ENCODE data around the gene STK32B.

DNA sequence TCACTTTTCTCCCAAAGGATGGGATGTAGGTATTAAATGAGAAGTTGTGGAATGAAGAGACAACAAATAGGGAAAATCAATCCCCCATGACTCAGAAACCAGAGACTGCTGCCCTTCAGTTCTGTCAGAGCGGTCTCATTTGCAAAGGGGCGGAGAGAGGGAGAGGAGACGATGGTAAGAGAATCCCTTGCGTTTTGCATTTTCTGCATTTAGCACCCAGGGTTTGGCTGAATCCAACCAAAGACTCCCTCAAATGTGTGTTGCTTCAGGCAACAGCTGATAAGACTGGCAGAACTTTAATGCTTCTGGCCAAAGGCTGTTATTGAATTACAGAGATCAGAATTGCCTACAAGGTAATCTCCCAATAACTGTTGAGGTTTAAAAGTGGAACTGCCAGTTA is 426.9 kb downstream of the STK32B start:
- TF ChIP-seq, protein P1, sequence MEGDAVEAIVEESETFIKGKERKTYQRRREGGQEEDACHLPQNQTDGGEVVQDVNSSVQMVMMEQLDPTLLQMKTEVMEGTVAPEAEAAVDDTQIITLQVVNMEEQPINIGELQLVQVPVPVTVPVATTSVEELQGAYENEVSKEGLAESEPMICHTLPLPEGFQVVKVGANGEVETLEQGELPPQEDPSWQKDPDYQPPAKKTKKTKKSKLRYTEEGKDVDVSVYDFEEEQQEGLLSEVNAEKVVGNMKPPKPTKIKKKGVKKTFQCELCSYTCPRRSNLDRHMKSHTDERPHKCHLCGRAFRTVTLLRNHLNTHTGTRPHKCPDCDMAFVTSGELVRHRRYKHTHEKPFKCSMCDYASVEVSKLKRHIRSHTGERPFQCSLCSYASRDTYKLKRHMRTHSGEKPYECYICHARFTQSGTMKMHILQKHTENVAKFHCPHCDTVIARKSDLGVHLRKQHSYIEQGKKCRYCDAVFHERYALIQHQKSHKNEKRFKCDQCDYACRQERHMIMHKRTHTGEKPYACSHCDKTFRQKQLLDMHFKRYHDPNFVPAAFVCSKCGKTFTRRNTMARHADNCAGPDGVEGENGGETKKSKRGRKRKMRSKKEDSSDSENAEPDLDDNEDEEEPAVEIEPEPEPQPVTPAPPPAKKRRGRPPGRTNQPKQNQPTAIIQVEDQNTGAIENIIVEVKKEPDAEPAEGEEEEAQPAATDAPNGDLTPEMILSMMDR (IDR thresholded peaks at IDR 0.05 in 4 of 5, conservative IDR thresholded peaks at IDR 0.05 in 1 of 5): no peak
- no peak for TF ChIP-seq POLR2A (IDR thresholded peaks at IDR 0.05)

Measured in gastrocnemius medialis (tissue), 4 donors.